A673 (cell line): ENCODE results near the gene CYP46A1.

ENCODE experiments used
- EZH2 ChIP-seq: fragments of 200-600 bp; sonication (generic); IDR thresholded peaks from 2 replicates; pipeline ENCODE4 v1.6.1; 2017; ENCODE audit warnings: borderline replicate concordance, low read depth, mild to moderate bottlenecking, mixed read lengths, antibody characterized with exemption, low read length; ENCODE audit not compliant: poor library complexity, severe bottlenecking
- TF ChIP-seq, protein P1 (sequence below): fragments of 300-800, 200-600 bp; sonication (generic); conservative IDR thresholded peaks from 2 replicates; pipeline ENCODE4 v1.5.1; 2017; ENCODE audit warnings: low read depth, mild to moderate bottlenecking, antibody characterized with exemption, low read length, moderate library complexity, mixed read lengths

GRCh38 chr14:99657645-99658155 lies 26.4 kb upstream of the CYP46A1 start:
- TF ChIP-seq, protein P1, sequence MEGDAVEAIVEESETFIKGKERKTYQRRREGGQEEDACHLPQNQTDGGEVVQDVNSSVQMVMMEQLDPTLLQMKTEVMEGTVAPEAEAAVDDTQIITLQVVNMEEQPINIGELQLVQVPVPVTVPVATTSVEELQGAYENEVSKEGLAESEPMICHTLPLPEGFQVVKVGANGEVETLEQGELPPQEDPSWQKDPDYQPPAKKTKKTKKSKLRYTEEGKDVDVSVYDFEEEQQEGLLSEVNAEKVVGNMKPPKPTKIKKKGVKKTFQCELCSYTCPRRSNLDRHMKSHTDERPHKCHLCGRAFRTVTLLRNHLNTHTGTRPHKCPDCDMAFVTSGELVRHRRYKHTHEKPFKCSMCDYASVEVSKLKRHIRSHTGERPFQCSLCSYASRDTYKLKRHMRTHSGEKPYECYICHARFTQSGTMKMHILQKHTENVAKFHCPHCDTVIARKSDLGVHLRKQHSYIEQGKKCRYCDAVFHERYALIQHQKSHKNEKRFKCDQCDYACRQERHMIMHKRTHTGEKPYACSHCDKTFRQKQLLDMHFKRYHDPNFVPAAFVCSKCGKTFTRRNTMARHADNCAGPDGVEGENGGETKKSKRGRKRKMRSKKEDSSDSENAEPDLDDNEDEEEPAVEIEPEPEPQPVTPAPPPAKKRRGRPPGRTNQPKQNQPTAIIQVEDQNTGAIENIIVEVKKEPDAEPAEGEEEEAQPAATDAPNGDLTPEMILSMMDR, result no peak
- TF ChIP-seq EZH2, result no peak
